GM19043 (cell line): ENCODE data around the gene SRCIN1.

Experiments
- ATAC-seq: cut with Tn5 transposase; IDR thresholded peaks from one replicate; pipeline ENCODE4 v1.9.1; 2021; ENCODE audit warnings: low read depth; ENCODE audit not compliant: unreplicated experiment

The SRCIN1 gene

GRCh38 chr17:38583828-38584349 lies 21.9 kb downstream of the SRCIN1 start:
- no peak for ATAC-seq

DNA sequence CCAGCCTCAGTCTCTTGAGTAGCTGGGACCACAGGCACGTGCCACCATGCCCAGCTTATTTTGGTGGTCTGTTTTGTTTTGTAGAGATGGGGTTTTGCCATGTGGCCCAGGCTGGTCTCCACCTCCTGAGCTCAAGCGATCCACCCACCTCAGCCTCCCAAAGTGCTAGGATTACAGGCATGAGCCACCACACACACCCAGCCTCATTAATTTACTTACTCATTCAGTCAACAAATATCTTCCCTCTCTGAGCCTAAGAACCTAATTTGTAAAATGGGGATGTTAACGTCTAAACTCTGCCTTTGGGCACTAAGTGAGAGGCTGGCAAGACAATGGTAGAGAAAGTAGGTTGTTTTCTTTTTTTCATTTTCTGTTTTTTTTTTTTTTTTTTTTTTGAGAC lies 22.6 kb downstream of the SRCIN1 start:
- no peak for ATAC-seq

DNA sequence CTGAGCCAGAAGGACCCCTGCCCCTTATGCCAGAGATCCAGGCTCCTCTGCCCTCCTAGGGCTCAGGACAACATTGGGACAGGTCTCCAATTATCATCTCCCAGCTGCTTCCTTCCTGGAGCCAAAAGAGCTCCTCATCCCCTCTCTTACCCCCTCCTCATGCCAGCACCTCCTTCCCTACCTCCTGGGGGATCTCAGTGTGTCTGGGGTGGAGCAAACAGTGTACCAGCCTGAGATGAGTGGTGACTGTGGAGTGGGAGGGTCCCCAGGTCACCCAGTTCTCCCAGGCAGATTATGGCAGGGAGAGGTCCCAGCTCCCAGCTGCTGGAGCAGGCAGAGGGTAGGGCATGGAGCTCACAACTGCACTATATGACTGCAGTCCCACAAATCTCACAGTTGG lies 23.7 kb downstream of the SRCIN1 start:
- no peak for ATAC-seq

GRCh38 chr17:38579934-38580333 lies 25.8 kb downstream of the SRCIN1 start:
- no peak for ATAC-seq

GRCh38 chr17:38579083-38579480 lies 26.7 kb downstream of the SRCIN1 start:
- ATAC-seq = no peak

- no peak for ATAC-seq
Measured at GRCh38 chr17:38578229-38579082, 27.3 kb downstream of the SRCIN1 start.

DNA sequence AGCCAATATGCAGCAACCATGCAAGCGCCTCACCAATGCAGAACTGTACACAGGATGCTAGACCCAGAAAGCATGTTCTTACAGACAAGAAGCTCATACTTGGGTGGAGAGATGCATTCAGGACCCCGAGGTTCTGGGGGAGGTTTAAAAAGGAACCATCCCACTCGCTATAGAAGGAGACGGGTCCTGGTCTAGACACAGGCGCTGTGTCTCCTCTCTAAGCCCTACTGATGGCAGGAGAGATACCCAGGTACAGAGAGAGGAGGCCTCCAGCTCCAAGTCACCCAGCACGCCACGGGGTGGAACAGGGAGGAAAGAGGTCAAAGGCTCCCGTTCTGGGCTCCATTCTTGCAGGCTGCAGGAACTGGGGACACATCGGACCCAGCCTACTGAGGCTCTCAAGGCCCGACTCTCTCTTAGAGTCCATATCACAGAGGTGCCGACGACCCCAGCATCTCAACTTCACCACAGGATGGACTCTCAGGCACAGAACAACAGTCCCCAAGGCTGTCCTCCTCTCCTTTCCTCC lies 28.0 kb downstream of the SRCIN1 start:
- ATAC-seq = no peak

- ATAC-seq = no peak
Measured at GRCh38 chr17:38577244-38577643, 28.5 kb downstream of the SRCIN1 start.

GRCh38 chr17:38575781-38576180 lies 30.0 kb downstream of the SRCIN1 start:
- ATAC-seq = no peak

- no peak for ATAC-seq
Measured at GRCh38 chr17:38574712-38575111, 31.0 kb downstream of the SRCIN1 start.

DNA sequence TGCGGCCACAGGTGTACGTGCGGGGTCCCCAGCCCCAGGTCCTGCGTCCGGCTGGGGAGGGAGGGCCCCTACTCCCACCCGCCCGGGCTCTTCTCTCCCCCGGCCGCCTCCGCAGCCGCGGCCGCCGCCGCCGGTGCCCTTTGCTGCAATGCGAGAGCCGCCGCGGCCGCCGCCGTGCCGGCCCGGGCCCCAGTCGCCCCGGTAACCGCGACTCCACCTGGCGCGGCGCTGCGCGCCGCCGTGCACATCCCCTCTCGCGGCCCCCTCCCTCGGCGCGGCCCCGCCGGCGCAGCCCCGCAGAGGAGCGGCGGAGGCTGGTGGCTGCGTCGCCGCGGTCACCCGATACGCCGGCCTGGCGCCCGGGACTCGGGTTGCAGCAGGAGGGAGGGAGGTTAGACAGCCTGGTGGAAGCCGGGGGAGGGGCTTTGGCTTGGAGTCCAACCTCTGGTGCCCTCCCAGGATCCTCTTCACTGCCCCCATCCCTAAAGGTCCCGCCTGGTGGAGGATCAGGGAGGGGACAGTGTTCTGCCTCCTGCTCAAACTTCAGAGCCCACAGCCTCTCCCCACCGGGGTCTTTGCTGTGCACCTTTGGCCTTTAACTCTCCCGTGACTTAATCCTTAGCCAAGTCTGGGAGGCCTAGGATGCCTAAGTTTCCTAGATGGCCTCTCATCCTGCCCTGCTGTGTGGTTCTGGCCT lies 32.9 kb downstream of the SRCIN1 start:
- ATAC-seq = no peak

GRCh38 chr17:38571833-38572668 lies 33.7 kb downstream of the SRCIN1 start:
- no peak for ATAC-seq

DNA sequence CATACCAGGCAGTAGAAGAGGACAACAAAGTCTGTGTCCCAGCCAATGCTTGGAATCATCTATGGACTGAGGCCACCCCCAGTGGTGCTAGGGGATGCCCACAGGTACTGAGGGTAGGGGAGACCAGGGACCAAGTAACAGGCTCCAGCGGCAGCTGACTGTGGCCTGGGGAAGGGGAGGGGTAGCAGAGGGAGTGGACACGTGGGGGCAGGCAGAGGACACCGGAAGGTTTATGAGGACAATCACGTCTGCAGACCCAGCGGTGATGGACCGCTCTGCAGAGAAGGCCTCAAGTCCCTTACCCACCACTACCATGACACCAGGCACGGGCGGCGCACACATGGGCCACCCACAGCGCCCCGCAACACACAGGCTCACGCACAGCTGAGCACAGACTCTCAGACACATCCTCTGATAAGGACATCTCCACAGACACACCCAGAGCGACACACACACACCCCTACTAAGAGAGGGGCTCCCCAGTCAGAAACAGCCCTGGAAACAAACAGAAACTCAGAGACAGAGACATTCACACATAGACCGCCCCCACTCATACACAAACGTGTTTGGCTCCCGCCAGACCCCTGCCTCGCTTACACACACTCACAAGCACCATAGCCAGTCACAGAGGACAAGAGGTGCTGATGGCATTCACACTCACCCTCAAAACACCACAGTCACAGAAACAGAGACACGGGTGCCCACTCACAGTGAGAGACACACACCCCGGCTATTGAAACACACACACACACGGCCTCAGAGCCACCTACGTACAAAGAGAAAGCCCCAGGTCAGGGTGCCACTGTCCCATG lies 35.8 kb downstream of the SRCIN1 start:
- ATAC-seq = no peak

- no peak for ATAC-seq
Measured at GRCh38 chr17:38568845-38569510, 36.8 kb downstream of the SRCIN1 start.

GRCh38 chr17:38568274-38568673 lies 37.5 kb downstream of the SRCIN1 start:
- no peak for ATAC-seq

DNA sequence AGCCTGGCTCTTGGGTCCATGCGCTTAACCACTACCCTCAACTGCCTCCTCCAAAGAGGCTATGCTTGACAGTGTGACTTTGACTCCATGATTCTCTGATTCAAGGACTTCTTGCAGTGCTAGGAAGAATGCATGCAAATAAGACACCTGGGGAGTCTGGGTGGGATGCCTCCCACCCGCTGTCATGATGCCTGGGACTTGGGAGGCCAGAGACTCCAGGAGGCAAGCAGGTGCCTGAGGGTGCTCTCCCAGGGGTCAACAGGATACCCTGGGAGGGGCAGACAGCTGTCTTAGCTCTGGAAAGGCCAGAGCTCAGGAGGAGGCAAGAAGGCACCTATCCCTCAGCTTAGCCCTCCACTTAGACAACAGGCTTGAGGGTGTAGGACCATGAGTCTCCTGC lies 38.4 kb downstream of the SRCIN1 start:
- no peak for ATAC-seq

DNA sequence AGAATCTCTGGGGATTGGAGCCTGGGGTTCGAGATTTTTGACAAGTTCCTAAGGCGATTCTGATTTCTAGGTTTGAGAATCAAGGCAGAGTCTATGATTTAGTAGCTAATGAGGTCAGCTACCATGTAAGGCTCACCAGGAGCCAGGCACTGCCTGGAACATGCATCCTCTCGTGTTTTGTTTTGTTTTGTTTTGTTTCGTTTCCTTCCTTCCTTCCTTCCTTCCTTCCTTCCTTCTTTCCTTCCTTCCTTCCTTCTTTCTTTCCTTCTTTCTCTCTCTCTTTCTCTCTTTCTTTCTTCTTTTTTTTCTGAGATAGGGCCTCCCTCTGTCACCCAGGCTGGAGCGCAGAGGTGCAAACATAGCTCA lies 39.1 kb downstream of the SRCIN1 start:
- no peak for ATAC-seq

- ATAC-seq = no peak
Measured at GRCh38 chr17:38565853-38566665, 39.7 kb downstream of the SRCIN1 start.

- ATAC-seq = no peak
Measured at GRCh38 chr17:38564869-38565268, 40.9 kb downstream of the SRCIN1 start.
